Hippocampal formation (tissue), 2 donors: Measurements from ENCODE around the gene WNT7B.

Experiments used
- DNase-seq, 2 donors: peaks; one replicate each; lab custom pipeline; 2025; lab: John Stamatoyannopoulos, UW

The WNT7B gene

DNA sequence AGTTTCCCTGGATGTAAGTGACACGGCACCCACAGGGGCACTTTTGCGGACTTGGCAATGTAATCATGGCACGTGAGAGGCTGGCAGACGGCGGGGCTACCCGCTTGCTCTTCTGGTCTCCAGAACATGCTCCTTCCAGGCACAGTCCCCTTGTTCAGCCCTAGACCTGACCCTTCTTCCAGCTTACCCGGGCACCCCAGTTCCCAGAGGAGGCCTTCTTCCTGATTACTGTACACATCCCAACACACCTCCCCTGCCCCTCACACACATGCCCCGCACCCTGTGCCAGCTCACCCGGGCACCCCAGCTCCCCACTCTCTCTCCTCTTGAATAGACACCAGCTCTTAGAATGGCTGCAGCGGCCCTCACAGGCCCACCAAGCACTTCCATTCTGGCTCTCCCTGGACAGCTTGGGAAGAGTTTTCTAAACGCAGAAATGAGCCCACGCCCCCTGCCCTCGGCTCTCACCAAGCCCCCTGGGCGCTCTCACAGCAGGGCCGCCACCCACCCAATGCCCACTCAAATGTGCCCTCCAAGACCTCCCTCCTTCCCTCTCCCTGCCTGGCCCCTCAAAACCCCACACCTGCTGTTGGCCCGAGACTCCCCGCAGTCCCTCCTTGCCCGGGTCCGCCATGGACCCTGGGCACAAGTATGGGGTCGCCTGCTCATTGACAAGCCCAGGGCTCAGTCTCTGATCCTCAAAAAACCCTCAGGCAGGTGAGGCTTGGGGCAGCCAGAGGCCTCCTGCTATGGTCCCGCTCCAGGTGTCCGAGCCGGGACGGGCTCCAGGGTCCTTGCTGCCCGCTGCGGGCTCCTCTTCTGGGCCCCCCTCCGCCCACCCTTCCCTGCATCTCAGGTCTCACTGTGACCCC, 88.5 kb downstream of the WNT7B start:
- DNase-seq, result no peak

DNA sequence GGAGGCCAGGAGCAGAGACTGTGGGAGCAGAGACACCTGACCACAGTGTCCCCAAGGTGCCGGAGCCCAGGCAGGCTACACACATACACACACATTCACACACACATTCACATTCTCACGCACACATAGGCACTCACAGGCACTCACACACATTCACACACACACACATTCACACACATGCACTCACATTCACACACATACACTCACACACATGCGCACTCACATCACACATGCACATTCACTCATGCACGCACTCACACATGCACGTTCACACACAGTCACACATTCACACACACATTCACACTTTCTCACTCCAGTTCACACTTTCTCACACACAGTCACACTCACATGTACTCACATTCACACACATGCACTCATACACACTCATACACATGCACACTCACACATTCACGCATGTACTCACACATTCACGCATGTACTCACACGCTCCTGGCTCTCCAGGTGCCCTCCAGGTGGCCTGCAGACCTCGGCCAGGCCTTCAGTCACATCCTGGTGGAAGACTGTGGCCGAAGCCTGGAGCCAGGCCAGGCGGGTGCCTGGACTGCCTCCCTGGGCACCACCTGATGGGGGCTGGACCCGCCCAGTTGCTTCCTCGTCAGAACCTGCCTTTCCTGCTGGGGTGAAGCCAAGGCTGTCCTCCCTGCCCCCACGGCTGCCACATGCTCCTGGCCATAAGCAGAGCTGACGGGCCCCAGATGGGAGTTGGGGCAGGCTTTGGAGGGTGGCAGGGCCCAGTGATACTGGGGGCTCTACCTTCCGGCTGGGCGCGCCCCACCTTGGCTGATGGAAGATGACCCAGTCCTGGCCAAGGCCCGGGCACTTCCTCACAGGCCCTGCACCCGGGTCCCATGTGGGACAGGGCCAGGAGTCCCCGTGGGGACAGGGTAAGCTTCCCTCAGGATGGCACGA, 89.5 kb downstream of the WNT7B start:
- DNase-seq, result no peak

DNA sequence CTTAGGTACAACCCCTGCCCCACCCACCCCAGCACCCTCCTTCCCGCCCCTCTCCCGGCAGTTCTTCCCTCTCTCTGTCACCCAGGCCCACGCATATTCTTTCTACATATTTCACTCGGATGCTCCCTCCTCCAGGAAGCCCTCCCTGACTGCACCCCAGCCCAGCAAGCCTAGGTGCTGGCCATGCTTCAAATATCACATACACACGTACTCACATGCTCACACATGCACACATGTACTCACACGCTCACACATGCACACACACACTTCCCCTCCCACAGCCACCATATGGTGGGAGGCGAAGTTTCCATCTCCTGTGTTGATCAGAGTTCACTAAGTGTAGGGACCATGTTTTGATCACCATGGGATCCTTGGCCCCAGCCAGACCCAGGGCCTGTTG, 90.4 kb downstream of the WNT7B start:
- DNase-seq, result no peak

DNA sequence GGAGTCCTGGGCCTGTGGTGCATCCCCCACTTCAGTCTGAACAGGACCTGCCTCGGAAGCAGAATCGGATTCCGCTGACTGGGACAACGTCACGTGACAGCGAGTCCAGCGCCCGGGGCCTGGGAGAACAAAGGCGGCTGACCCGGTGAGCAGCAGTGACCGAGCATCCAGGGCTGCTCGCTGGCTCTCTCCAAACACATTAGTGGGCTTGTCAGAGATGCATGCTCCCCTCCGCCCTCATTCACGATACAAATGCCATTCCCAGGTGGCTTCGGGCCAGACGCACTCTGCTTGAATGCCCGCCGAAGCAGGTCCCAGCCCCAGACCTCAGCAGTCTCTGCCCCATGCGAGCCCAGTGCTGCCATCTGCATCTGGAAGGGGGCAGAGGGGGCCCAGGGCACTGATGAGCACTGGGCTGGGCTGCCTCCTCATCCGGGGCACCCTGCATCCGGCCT, 91.0 kb downstream of the WNT7B start:
- peak in 1 of 2 donors; percentile 14 for DNase-seq

DNA sequence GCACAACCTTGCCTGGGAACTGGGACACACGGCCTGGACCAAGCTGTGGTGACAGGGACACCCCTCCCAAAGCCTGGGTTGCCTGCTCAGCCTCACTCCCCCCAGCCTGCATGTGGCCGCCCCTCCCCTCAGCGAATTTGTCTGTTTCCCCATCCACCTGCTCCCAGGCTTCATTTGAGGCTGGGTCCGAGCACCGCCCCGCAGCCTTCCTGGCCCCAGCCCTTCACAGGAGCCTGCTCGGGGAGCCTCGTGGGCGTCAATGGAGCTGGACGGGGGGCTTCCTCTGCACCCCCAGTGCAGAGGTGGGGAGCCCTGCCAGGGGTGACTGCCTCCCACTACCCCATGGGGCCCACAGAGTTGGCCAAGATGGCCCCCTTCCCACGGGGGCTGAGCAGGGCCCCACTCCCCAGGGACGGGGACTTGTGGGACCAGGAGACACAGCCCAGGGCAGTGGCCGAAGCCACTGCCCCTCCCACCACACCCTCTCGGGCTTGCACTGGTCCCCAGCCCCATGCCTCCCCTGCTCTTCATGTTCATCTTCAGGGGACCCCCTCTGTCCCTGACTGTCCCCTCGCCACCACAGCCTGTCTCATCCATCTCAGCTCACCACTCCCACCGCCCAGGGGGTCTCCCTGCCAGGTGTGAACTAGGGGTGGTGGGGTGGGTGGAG, 91.7 kb downstream of the WNT7B start:
- DNase-seq, result no peak

DNA sequence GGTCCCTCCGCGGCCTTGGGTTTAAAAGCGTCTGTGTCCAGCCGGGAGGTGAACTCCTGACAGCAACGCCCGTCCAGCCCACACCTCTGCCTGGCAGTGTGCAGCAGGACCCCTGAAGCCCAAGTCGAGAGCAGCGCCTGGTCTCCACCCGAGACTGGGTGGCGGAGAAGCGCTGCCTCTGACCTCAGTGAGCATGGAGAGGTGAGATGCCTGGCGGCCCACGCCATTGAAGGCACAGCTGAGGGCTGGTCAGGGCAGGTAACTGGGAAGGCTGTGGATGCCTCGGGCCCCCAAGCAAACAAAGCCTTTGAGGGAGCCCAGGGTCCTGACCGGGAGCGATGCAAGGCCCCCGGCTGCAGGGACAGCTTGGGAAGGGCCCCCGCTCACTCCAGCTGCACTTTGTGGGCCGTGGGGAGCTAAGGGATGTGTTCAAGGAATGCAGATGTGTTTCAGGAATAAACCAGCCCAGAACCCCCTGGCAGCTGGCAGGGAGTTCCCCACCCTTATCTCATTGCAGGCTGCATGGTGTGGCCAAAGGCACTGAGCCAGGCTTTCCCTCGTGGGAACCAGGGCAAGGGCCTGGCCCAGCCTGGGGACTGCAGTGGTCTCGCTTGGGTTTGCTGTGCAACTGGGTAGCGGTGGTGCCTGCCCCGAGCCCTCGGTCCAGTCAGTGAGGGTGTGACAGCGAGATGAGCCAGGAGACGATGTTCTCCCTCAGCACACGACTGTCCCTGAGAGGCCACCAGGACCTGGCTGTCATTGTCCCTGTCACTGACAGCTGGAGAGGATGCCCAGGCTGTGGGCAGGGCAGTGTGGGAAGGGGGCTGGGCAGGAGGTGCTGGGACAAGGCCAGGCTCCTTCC, 92.5 kb downstream of the WNT7B start:
- DNase-seq, result no peak

DNA sequence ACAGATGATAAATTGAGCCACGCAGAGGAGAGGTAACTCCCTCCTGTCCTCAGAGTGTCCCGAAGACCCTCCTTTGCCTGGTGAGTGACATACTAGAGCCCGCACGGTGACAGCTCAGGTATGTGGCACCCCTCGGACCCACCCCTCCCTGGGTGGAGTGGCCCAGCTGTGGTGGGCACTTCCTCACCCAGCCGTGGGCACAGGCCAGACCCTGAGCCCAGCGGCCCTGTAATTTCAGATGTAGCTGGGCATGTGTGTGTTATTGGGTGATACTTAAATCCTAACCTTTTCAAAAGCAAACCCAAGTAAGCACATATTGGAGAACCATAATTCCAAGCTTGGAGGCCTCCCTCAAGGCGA, 93.2 kb downstream of the WNT7B start:
- DNase-seq, result no peak

DNA sequence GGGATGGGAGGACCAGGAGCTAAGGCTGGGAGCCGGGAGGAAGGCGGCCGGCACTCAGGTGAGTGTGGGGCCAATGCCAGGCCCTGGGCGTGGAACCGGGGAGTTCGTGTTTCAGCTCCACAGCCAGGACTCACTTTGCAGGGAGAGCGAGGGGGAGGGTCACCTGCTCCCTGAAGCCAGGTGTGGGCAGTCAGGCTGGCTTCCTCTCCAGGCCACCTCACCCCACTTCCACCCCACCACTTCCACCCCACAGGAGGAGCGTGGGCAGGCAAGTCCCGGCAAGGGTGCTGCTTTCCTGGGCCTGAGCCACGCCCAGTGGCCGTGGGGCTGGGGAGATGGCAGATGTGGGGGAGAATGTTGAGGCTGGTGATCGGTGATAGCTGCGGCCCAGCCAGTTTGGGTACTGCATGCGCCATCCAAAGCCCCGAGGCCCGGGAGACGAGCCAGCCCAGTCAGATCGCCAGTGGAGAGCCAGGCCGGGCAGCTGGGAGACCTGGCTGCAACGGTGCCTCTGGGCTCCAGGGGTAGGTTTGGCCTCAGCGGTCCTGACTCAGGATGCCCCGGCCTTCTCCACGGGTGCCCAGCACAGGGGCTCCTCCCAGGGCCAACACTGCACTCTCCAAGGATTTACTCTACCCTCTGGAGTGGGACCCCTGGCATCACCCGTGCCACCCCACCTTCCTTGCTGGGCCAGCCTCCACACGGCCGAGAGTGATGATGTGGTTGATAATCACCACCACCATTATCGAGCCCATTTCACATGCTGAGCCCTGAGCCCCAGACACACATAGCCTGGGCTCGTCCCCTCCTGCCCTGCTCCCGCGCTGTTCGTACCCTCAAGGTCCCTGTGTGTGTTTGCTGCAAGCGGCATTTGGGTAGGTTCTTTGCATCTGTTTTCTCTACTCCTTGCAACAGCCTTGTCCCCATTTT, 93.8 kb downstream of the WNT7B start:
- DNase-seq, result no peak

DNA sequence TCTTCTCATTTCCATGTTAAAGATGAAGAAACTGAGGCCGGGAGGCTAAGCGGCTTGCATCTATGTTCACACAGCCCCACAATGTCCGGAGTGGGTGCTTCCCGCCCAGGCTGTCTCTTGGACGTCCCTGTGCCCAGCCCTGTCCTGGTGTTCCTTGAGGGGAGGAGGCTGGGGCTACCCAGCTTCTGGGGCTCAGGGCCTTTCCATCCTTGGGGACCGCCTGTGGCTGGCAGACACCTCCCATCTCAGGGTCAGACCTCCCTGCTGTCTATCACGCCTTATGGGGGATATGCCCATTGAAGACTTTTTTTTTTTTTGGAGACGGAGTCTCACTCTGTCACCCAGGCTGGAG, 95.5 kb downstream of the WNT7B start:
- DNase-seq, result no peak

DNA sequence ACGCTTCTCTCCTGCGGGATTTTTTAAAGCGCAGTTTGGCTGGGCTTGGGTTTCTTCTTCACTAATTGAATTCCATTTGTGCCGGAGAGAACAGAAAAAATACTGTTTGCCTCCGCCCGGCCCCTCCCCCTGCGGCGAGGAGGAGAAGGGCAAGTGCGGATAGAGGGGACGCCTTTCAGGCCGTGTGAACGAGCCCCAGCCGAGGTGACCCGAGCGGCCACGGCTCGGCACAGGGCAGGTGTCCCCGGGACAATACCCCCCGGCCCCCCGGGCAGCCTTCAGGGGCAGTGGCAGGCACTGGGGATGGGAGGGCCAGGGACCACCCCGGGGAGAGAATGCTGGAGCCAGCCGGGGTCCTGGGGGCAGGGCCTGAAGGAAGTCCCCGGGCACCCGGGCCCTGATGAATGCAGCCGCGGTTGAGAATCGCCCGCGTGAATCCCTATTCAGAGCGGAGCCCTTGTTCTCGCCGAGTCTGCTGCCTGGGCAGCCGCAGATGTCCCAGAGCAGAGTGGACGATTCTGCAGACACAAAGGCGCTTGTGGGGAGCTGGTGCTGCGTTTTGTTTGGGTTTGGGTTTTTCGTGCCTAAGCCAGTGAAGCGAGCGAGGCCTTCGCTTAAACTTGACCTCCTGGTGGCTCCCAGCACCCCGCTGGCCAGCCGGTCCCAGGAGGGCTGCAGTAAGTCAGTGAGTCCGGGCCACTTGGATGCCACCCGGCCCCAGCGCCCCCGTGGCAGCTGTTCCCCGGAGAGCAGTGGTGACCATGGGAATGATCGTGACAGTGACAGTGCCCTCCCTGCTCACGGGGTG, 96.0 kb downstream of the WNT7B start:
- DNase-seq, result peak in 1 of 2 donors; percentile 30

DNA sequence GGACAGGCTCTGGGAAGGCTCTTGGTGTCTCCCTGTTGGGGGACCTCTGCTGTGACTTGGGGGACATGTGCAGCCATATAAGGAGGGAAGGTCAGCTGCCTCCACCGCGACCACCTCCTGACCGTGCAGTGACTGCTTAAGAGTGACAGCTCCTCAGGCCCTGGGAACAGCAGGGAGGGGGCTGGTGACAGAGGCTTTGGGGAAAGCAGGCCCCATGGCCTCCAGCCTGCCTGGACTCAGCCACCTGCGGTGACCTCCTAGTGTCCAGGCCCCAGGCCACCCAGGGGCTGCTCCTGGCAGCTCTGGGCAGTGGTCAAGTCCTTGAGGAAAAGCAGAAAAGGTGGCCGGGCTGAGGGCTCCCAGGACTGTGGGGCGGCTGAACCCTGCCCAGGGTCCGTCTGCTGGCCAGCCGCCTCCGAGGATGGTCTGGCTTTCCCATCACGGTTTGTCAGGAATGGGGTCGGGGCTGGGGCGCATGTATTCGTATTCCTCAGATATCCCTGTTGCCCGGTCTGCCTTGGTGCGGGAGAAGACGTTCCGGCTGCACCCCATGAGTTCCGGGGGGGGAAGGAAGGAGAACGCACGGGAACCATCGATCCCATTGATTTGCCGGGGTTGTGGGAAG, 96.8 kb downstream of the WNT7B start:
- DNase-seq, result no peak

DNA sequence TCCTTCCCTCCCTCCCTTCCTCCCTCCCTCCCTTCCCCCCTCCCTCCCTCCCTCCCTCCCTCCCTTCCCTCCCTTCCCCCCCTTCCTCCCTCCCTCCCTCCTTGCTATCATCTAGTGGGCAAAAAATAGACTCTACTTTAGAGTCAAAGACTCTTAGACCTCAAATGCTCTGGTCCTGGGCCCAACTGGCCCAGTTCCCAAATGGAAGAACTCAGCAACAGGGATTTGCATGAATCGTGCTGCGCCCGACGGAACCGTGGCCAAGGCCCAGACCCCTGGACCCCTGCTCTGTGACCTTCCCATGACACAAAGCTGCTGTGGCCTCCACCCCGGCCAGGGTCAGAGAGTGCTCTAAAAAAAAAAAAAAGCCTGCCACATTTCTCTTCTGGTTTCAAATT, 97.4 kb downstream of the WNT7B start:
- no peak for DNase-seq

DNA sequence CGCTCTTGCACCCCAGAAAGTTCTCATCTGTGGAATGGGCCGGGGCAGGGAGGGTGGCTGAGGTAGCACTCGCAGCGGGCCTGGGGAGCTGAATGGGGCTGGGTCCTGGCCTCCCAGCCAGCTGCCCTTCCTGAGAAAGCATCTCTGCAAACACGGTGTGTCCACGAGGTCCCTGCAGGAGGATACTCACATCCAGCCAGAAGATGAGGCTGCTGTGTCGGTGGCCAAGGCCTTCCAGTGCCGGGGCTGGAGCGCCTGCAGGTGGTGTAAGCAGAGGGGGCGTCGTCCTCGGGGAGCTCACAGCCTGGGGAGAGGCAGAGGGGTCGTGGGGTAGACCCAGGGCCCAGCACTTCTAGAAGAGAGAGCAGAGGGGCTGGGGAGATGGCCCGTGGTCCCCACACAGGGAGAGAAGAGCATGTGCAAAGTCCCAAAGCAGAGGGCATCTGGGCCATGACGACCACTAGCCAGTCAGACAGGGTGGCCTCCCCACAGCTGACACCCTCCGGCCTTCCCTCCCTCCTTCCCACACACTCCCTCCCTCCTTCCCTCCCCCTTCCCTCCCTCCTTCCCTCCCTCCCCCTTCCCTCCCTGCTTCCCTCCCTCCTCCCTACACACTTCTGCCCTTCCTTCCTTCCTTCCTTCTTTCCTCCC, 97.9 kb downstream of the WNT7B start:
- no peak for DNase-seq

DNA sequence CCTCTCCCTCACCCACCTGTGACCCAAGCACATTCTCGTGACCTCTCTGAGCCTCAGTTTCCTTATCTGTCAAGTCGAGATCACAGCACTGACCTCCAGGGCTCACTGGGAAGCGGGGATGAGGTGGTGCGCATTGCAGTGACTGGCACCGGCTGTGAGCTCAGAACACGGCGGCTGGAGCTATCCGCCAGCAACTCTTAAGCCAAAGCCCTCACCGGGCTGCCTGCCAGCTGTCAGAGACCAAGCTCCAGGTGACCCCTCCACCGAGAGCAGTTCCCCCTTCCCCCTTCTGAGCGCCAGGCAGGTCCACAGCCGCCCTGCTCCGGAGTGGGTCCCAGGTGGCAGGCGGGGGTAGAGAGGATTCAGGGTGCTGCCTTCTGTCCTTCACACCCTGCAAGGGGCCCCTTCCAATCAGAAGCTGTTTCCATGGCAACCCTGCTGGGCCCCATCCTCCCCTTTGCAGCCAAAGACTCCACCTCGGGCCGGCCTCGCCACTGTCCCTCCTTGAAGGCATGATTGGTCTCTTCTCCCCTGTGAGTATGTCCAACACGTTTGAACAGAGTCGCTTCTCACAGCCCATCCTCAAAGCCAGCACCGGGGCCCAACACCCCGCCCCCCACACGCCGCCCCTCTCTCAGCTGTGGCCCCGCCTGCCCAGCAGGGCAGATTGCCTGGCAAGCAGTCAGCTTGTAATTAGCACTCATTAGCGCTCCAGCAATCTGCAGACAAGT, 98.7 kb downstream of the WNT7B start:
- no peak for DNase-seq

DNA sequence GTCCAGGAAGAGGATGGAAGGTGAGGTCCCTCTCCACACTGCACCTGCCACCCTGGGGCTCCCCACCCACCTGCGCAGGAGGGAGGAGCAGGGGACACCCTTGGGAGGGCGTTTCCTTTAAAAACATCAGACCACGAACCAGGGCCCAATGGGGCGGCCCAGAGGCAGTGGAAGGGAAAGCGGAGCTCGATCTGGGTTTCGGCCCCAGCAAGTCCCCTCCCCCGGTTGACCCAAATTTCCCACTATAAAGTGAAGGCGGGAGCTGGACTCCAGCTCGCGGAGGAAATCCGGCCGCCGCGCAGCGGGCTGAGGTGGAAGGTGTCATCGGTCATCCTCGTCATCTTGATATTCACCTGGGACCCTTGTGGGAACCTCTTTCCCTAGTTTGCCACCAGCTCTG, 99.3 kb downstream of the WNT7B start:
- DNase-seq, result no peak

DNA sequence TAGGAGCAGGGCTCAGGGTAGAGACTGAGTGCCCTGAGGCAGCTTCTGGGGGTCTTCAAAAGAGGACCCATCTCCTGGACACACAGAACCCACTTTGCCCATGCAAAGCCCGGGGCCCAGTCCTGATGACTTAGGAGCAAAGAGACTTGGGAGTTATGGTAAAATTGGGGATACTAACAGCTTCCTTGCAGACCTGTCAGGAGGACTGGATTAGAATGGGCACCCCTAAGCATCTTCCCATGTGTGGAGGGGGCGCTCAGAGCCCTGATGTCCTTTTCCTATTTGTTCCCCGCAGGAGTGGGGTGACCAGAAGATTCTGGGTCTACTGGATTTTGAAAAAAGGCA, 100.0 kb downstream of the WNT7B start:
- DNase-seq, result no peak

DNA sequence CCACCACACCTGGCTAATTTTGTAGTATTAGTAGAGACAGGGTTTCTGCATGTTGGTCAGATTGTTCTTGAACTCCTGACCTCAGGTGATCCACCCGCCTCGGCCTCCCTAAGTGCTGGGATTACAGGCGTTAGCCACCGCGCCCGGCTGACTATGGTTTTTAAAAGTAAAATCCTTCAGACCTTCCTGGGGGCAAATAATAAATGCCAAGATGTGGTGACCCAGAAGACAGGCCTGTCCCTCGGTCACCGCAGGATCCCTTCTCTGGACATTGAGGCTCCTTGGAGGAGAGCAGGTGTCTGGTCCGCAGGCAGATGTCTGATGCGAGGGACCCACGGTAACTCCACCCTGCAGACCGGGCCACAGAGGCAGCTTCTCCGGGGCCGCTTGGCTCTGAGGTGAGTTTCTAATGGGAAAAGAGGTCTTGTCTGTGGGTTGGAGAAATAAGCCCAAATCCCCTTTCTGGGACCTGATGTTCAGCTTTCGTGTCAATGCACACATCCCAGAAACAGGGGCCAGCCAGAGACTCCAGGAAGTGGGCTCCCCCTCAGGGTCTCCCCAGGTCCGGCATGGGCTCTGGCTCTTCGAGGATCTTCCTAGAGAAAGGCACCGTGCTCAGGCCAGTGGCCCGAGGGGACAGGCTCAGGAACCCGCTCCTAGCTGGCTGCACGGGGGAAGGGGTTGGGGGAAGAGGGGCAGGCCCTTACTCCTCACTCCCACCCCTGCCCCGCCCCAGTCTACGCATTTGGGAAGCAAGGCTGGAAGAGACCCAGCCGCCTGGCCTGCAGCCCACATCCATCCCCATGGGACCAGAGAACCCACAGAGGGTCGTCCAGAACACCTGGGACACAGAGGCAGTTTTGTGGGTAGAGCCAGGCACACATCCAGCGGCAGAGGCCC, 100.6 kb downstream of the WNT7B start:
- DNase-seq, result no peak
